ENCODE data around the gene PROC. TPM values are rescaled to one million over a fixed set of nuclear protein-coding genes. Genes with fewer than 3 reads are reported as not detected.

Gene PROC
- total RNA-seq, 4 donors from 2014 or later: not detected

DNA sequence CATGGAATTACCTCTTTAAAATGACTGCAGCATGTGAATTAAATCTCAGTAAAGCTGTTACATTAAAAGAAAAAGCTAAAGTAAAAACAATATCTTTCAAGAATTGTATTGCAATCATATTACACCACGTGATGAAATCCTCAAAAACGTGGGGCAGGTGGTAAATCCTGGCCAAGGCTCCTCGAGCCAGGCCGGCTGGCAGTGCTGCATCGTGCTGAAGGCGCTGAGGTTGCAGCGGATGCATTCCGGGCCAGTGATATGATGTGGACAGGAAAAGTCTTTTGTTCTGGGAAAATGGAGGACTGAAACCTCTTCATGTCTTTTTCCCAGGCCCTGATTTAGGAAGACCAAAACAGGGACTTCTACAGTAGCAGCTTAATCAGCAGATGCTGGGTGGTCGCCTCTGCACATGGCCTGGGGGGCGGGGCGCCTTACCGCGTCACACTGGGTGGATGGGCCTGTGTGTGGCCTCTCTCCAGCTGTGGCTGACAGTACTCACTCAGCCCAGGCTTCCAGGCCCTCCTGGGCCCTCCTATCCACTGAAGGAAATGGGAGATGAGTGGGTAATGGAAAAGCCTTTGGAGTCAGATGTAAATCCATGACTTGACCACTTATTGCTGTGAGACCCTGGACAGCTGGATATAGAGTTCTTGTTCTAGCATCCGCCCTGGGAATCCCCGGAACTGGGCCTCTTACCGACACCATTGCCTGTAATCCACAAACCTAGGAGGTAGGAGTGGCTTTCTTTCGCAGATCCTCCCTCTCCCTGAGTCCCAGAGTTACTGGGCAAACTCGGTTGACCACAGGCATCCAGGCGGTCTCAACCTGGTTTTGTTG, 45.1 kb downstream of the PROC start:
- no peak overlapping the region for H3K27ac ChIP-seq (replicated peaks in 1 of 4)
- DNase-seq (ENCODE audit: extremely low spot score): no peak
- no peaks in the 10 kb centered on the region for H3K27me3 ChIP-seq
- no peaks in the 10 kb centered on the region for H3K9me3 ChIP-seq
- H3K4me3 ChIP-seq: no peak overlapping the region
- intact Hi-C loops (cut with DNase I): no loop called here
- WGBS: 83% methylated on average over 19 of the region's 19 CpGs
- peaks cover 0 to 18% (median 0%) of the 10 kb centered on the region in 4 donors for H3K36me3 ChIP-seq
- H3K4me1 ChIP-seq: no peaks in the 10 kb centered on the region
- TF ChIP-seq EP300 (IDR thresholded peaks at IDR 0.05) (no peak), POLR2A (IDR thresholded peaks at IDR 0.05; ENCODE audit: low read depth) (no peak), POLR2AphosphoS5 (IDR thresholded peaks at IDR 0.05) (no peak)
- TF ChIP-seq, protein P1, sequence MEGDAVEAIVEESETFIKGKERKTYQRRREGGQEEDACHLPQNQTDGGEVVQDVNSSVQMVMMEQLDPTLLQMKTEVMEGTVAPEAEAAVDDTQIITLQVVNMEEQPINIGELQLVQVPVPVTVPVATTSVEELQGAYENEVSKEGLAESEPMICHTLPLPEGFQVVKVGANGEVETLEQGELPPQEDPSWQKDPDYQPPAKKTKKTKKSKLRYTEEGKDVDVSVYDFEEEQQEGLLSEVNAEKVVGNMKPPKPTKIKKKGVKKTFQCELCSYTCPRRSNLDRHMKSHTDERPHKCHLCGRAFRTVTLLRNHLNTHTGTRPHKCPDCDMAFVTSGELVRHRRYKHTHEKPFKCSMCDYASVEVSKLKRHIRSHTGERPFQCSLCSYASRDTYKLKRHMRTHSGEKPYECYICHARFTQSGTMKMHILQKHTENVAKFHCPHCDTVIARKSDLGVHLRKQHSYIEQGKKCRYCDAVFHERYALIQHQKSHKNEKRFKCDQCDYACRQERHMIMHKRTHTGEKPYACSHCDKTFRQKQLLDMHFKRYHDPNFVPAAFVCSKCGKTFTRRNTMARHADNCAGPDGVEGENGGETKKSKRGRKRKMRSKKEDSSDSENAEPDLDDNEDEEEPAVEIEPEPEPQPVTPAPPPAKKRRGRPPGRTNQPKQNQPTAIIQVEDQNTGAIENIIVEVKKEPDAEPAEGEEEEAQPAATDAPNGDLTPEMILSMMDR (IDR thresholded peaks at IDR 0.05): no peak

DNA sequence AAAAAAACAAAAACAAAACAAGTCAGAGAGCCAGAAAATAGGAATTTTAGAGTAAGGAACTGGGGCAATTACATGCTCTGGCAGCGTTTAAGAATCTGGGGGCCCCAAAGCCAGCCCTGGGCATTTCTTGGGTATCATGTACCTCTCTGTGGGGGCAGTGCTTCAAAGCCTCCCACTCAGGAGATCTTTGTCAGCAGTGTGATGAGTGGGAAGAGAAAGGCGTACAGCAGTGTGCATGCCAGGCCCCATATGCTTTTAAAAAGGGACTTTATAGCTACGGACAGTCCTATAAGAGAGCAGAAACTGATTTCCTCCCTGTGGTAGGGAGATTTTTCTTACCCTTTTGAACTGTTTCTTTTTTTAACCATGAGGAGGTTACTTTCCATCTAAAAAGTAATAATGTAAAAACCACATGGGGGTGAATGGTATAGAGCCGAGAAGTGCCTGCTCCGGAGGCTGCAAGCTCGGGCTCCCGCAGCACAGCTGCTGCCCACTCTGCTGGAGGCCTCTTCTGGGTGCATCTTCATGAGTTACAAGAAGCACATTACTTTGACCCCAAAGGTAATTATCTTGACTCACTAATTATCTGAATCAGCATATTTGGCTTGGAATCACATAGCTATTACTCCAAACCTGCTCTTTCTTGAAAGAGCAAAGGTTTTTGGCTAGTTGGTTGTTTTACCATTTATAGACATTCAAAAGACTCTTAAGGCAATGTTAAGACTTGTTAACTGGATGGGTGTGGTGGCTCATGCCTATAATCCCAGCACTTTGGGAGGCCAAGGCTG, 46.4 kb downstream of the PROC start:
- Histone ChIP-seq H3K27me3 (no peaks in the 10 kb centered on the region), H3K27ac (replicated peaks in 1 of 4) (no peak overlapping the region), H3K4me3 (no peak overlapping the region), H3K4me1 (no peaks in the 10 kb centered on the region), H3K9me3 (no peaks in the 10 kb centered on the region), H3K36me3 (peaks cover 0 to 30% (median 8%) of the 10 kb centered on the region in 4 donors)
- WGBS: 94% methylated on average over 7 of the region's 7 CpGs
- intact Hi-C loops (cut with DNase I): no loop called here
- no peak for DNase-seq (ENCODE audit: extremely low spot score)
- TF ChIP-seq POLR2A (IDR thresholded peaks at IDR 0.05; ENCODE audit: low read depth) (no peak), POLR2AphosphoS5 (IDR thresholded peaks at IDR 0.05) (no peak), EP300 (IDR thresholded peaks at IDR 0.05) (no peak)
- TF ChIP-seq, protein P1 (IDR thresholded peaks at IDR 0.05): no peak

DNA sequence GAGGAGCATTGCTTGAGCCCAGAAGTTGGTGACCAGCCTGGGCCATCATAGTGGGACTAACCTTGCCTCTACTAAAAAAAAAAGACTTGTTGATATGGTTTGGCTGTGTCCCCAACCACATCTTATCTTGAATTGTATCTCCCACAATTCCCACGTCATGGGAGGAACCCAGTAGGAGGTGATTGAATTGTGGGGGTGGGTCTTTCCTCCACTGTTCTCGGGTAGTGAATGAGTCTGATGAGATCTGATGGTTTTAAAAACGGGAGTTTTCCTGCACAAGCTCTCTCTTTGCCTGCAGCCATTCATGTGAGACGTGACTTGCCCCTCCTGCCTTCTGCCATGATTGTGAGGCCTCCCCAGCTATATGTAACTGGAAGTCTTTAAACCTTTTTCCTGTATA, 47.0 kb downstream of the PROC start:
- no peak for DNase-seq (ENCODE audit: extremely low spot score)
- Histone ChIP-seq H3K4me3 (no peak overlapping the region), H3K27ac (replicated peaks in 1 of 4) (no peak overlapping the region), H3K27me3 (no peaks in the 10 kb centered on the region), H3K4me1 (no peaks in the 10 kb centered on the region), H3K9me3 (no peaks in the 10 kb centered on the region), H3K36me3 (peaks cover 0 to 32% (median 11%) of the 10 kb centered on the region in 4 donors)
- 81% methylated on average over 4 of the region's 4 CpGs for WGBS
- TF ChIP-seq EP300 (IDR thresholded peaks at IDR 0.05): no peak
- TF ChIP-seq POLR2AphosphoS5 (IDR thresholded peaks at IDR 0.05): no peak
- no peak for TF ChIP-seq POLR2A (IDR thresholded peaks at IDR 0.05; ENCODE audit: low read depth)
- TF ChIP-seq, protein P1 (IDR thresholded peaks at IDR 0.05): no peak
- intact Hi-C loops (cut with DNase I): no loop called here

DNA sequence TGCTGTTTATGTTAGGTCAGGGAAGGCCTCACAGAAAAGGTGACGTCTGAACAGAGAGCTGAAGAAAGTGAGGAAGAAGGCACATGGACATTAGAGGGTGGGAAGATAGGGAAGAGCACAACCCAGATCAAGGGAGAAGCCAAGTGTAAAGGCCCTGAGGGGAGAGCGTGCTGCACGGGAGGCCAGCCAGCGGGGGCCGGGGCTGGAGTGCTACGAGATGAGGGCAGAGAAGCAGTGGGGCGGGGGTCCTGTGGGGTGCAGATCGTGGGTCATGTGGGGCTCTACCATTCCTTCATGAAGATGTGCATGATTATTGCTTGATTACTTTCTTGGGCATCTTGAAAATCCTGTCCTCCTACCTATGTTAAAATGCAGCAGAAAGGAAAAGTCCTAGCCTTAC, 50.8 kb downstream of the PROC start:
- 85% methylated on average over 8 of the region's 8 CpGs for WGBS
- Histone ChIP-seq H3K27me3 (no peaks in the 10 kb centered on the region), H3K9me3 (no peaks in the 10 kb centered on the region), H3K27ac (replicated peaks in 1 of 4) (no peak overlapping the region), H3K4me1 (no peaks in the 10 kb centered on the region), H3K4me3 (no peak overlapping the region), H3K36me3 (peaks cover 0 to 32% (median 11%) of the 10 kb centered on the region in 4 donors)
- TF ChIP-seq, protein P1 (IDR thresholded peaks at IDR 0.05): no peak
- TF ChIP-seq POLR2AphosphoS5 (IDR thresholded peaks at IDR 0.05): no peak
- TF ChIP-seq POLR2A (IDR thresholded peaks at IDR 0.05; ENCODE audit: low read depth): no peak
- no peak for TF ChIP-seq EP300 (IDR thresholded peaks at IDR 0.05)
- no peak for DNase-seq (ENCODE audit: extremely low spot score)
- intact Hi-C loops (cut with DNase I): no loop called here

All from esophagus muscularis mucosa (tissue), 4 donors.